HepG2 (cell line): ENCODE results near the gene OLR1. TPM values are rescaled to one million over a fixed set of nuclear protein-coding genes. Genes with fewer than 3 reads are reported as not detected.

Source experiments
- ATAC-seq: fragments of 200-7000 bp; cut with Tn5 transposase; 3 replicates; pipeline ENCODE4 v1.9.1; 2020; ENCODE audit warnings: mild to moderate bottlenecking, moderate library complexity
- BruUV-seq: library from RNA; stranded (reverse); fragments of 400-500 nt; replicated peaks from 2 replicates; lab custom pipeline; 2021; lab: Mats Ljungman, UMichigan
- CTCF ChIA-PET: fragments of 300-600 bp; formaldehyde crosslinking; extraction: SDS; loops from one replicate; lab custom pipeline; 2021; ENCODE audit warnings: low total read pairs, inconsistent platforms, low intra/inter-chr PET ratio; lab: Yijun Ruan, JAX
- POLR2A ChIA-PET: fragments of 350-600 bp; sonication (Branson Sonifier 250); formaldehyde crosslinking; loops from one replicate; lab custom pipeline; 2020; ENCODE audit warnings: antibody characterized with exemption, inconsistent platforms; lab: Yijun Ruan, JAX
- DNase-seq: peaks from one replicate; pipeline ENCODE4 v3.0.0-alpha.2; 2015; ENCODE audit warnings: low spot score
- FAIRE-seq: peaks from 3 replicates; lab custom pipeline; 2011; peaks lifted over from hg19 to GRCh38; lab: Jason Lieb, UNC
- H2AFZ ChIP-seq: one replicate; pipeline ENCODE4 v1.6.1; 2011; ENCODE audit warnings: low read length, inconsistent platforms
- H3K27ac ChIP-seq: fragments of 300-600 bp; 3 replicates; pipeline ENCODE4 v1.8.0; 2011; ENCODE audit warnings: mixed run types, mild to moderate bottlenecking, mixed read lengths, low read length, inconsistent platforms; ENCODE audit not compliant: insufficient read depth; ENCODE audit errors: extremely low read length
- H3K27me3 ChIP-seq, 2 experiments: fragments of 200-600 bp in 1 of 2; 2 replicates in 1 of 2; 3 replicates in 1 of 2; pipeline versions ENCODE4 v1.6.0 to v1.8.0; 2011; ENCODE audit warnings: low read length in 2 of 2, mild to moderate bottlenecking in 2 of 2, moderate library complexity in 2 of 2, inconsistent platforms in 1 of 2; ENCODE audit not compliant: insufficient read depth in 2 of 2, control insufficient read depth in 1 of 2
- H3K36me3 ChIP-seq, 2 experiments: fragments of 200-600 bp in 1 of 2; replicated peaks in 1 of 2; 2 replicates in 1 of 2; 3 replicates in 1 of 2; pipeline versions ENCODE4 v1.5.1 to v1.8.0; 2011; ENCODE audit warnings: low read length in 2 of 2, inconsistent platforms in 1 of 2; ENCODE audit not compliant: insufficient read depth in 2 of 2, control insufficient read depth in 1 of 2
- H3K4me1 ChIP-seq: 2 replicates; pipeline ENCODE4 v1.5.1; 2012; ENCODE audit warnings: low read length, inconsistent platforms; ENCODE audit not compliant: insufficient read depth
- H3K4me2 ChIP-seq: 2 replicates; pipeline ENCODE4 v1.6.0; 2011; ENCODE audit warnings: low read depth, low read length, inconsistent platforms
- H3K4me3 ChIP-seq, 3 experiments: fragments of 200-600 bp in 1 of 3; sonication (generic), shearing (Covaris generic) in 1 of 3; replicated peaks in 1 of 3; 2 replicates each; pipeline ENCODE4 v1.5.1; 2011 to 2016; ENCODE audit warnings: low read length in 3 of 3, inconsistent platforms in 2 of 3, low read depth in 2 of 3, mild to moderate bottlenecking in 2 of 3, control low read depth in 1 of 3, mixed read lengths in 1 of 3; ENCODE audit not compliant: insufficient read depth in 1 of 3
- H3K79me2 ChIP-seq: one replicate; pipeline ENCODE4 v1.6.1; 2011; ENCODE audit warnings: low read length, inconsistent platforms; ENCODE audit not compliant: insufficient read depth
- H3K9ac ChIP-seq: 2 replicates; pipeline ENCODE4 v1.6.0; 2011; ENCODE audit warnings: mild to moderate bottlenecking, low read depth, low read length, inconsistent platforms; ENCODE audit not compliant: insufficient read depth
- H3K9me3 ChIP-seq: 2 replicates; pipeline ENCODE4 v1.5.1; 2012; ENCODE audit warnings: mild to moderate bottlenecking, low read length
- H4K20me1 ChIP-seq: 2 replicates; pipeline ENCODE4 v1.6.0; 2011; ENCODE audit warnings: inconsistent platforms, mild to moderate bottlenecking, low read length, moderate library complexity; ENCODE audit not compliant: insufficient read depth
- ATAD3A ChIP-seq: sonication (generic); formaldehyde crosslinking; IDR thresholded peaks from 2 replicates; pipeline ENCODE4 v1.4.0; 2020; ENCODE audit warnings: missing genetic modification reagents
- CBFB ChIP-seq: sonication (generic); formaldehyde crosslinking; IDR thresholded peaks from 2 replicates; pipeline ENCODE4 v1.4.0; 2020; ENCODE audit warnings: missing genetic modification reagents
- FOXA1 ChIP-seq, 2 experiments: fragments of 450-650 bp in 1 of 2; sonication (generic) in 1 of 2; formaldehyde crosslinking in 1 of 2; IDR thresholded peaks; 2 replicates each; pipeline versions ENCODE4 v1.4.0 to v1.6.1; 2016 to 2020; ENCODE audit warnings: missing genetic modification reagents in 1 of 2
- IRF9 ChIP-seq: sonication (generic); formaldehyde crosslinking; IDR thresholded peaks from 2 replicates; pipeline ENCODE4 v1.8.0; 2022; ENCODE audit warnings: missing genetic modification reagents, mild to moderate bottlenecking, borderline replicate concordance
- KDM4B ChIP-seq: sonication (generic); formaldehyde crosslinking; IDR thresholded peaks from 2 replicates; pipeline ENCODE4 v1.4.0; 2020; ENCODE audit warnings: missing genetic modification reagents
- RARA ChIP-seq: IDR thresholded peaks from 2 replicates; pipeline ENCODE4 v1.6.1; 2016; ENCODE audit warnings: missing genetic modification reagents, missing compliant biosample characterization
- SRSF9 ChIP-seq: fragments of 200-400 bp; formaldehyde crosslinking; IDR thresholded peaks from 2 replicates; pipeline ENCODE4 v1.6.1; 2018; ENCODE audit warnings: borderline replicate concordance, mild to moderate bottlenecking, low read depth, low read length; ENCODE audit not compliant: insufficient read depth, poor library complexity, severe bottlenecking
- ZNF101 ChIP-seq: sonication (generic); formaldehyde crosslinking; IDR thresholded peaks from 2 replicates; pipeline ENCODE4 v1.4.0; 2020; ENCODE audit warnings: mild to moderate bottlenecking, low read depth, missing genetic modification reagents, borderline replicate concordance
- ZNF292 ChIP-seq: sonication (generic); formaldehyde crosslinking; IDR thresholded peaks from 2 replicates; pipeline ENCODE4 v1.8.1; 2022; ENCODE audit warnings: mild to moderate bottlenecking, low read depth, missing genetic modification reagents, borderline replicate concordance
- ZNF468 ChIP-seq: sonication (generic); formaldehyde crosslinking; IDR thresholded peaks from 2 replicates; pipeline ENCODE4 v1.8.0; 2022; ENCODE audit warnings: mild to moderate bottlenecking, moderate library complexity, missing genetic modification reagents
- ZNF619 ChIP-seq: sonication (generic); formaldehyde crosslinking; IDR thresholded peaks from 2 replicates; pipeline ENCODE4 v1.4.0; 2020; ENCODE audit warnings: mild to moderate bottlenecking, missing genetic modification reagents
- WGBS: methylation state at CpG from one replicate; pipeline ENCODE4 v1.1.6; 2017; ENCODE audit warnings: low lambda C conversion rate; 5-methylcytosine and 5-hydroxymethylcytosine counted together
- in situ Hi-C: cut with HindIII; loops from 2 replicates; pipeline ENCODE4 v1.10.0; 2017; ENCODE audit warnings: low pct_unique_long_range_greater_than_20kb; ENCODE audit not compliant: extremely low pct_ligation_motif_present
- intact Hi-C: fragments of 100-400 bp; cut with micrococcal nuclease; formaldehyde crosslinking; loops from one replicate; pipeline ENCODE4 v1.10.0; 2022; ENCODE audit not compliant: unreplicated experiment
- polyA plus RNA-seq, 8 experiments: library from polyadenylated mRNA; depleted of rRNA in 3 of 8; stranded (reverse) in 7 of 8; unstranded in 1 of 8; fragments of >200 nt; fragmentation: Illumina TruSeq in 4 of 8; extraction: Trizol in 4 of 8; gene quantifications; 2 replicates each; pipeline versions ENCODE4 v1.2.1 to v1.2.3, GENCODE V29; 2011 to 2016; ENCODE audit warnings: low read depth in 4 of 8, missing spikeins in 1 of 8, mixed read lengths in 1 of 8; ENCODE audit not compliant: insufficient read depth in 1 of 8
- total RNA-seq, 5 experiments: library from RNA; depleted of rRNA; stranded (reverse); fragments of >200 nt; fragmentation: Illumina TruSeq; extraction: Trizol; gene quantifications; 2 replicates each; pipeline ENCODE4 v1.2.3, GENCODE V29; 2016; ENCODE audit warnings: low read depth in 1 of 5
- TF ChIP-seq, protein P1 (sequence below): sonication (generic); formaldehyde crosslinking; IDR thresholded peaks from 2 replicates; pipeline ENCODE4 v1.4.0; 2020; ENCODE audit warnings: low read depth, mild to moderate bottlenecking, missing genetic modification reagents
- TF ChIP-seq, protein P2 (sequence below): sonication (generic); formaldehyde crosslinking; IDR thresholded peaks from 2 replicates; pipeline ENCODE4 v1.8.1; 2023; ENCODE audit warnings: mild to moderate bottlenecking, moderate library complexity, missing genetic modification reagents
- TF ChIP-seq, protein P3 (sequence below): sonication (generic); formaldehyde crosslinking; IDR thresholded peaks from 2 replicates; pipeline ENCODE4 v1.8.1; 2023; ENCODE audit warnings: mild to moderate bottlenecking, missing genetic modification reagents, borderline replicate concordance
- TF ChIP-seq, protein P4 (sequence below): sonication (generic); formaldehyde crosslinking; IDR thresholded peaks from 2 replicates; pipeline ENCODE4 v1.5.1; 2020; ENCODE audit warnings: mild to moderate bottlenecking, missing genetic modification reagents, moderate library complexity
- TF ChIP-seq, protein P5 (sequence below): sonication (generic); formaldehyde crosslinking; IDR thresholded peaks from 2 replicates; pipeline ENCODE4 v1.8.1; 2022; ENCODE audit warnings: low read depth, mild to moderate bottlenecking, missing genetic modification reagents

Gene OLR1
- total and polyA plus RNA-seq, 2 of the 13 experiments (the other 11 are each of a cell fraction or from before 2014, with no cell fraction given), result not detected

DNA sequence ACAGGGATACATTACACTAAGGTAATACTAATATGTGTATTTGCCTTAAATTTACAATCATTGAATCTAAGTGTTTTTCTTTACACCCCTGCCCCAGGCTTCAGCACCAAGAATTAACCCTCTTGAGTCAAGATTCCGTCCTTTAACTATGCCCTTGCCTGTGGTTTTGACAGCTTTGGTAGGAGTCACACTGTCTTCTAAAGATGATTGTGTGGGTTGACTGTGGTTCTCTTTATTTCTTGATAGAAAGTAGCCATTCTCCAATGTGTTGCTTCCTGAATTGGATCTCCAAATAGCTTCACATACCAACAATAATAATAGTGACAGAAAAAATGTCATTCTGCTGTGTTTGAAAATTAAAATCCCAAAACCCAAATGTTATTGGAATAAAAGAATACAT is 45.5 kb downstream of the OLR1 start:
- Histone ChIP-seq H3K4me1 (peaks cover 8% of the 10 kb centered on the region), H3K4me3 (no peak overlapping the region), H3K79me2 (no peaks in the 10 kb centered on the region), H3K9me3 (no peaks in the 10 kb centered on the region), H3K36me3 (no peaks in the 10 kb centered on the region), H3K9ac (no peak overlapping the region), H3K27me3 (peaks cover 0 to 11% of the 10 kb centered on the region in 2 experiments; a peak in 2 of 5 replicates), H3K4me2 (no peak overlapping the region), H2AFZ (no peak overlapping the region), H3K27ac (no peak overlapping the region), H4K20me1 (no peaks in the 10 kb centered on the region)
- FAIRE-seq (no peak), DNase-seq (no peak), ATAC-seq (no peak)
- ChIA-PET CTCF (no interaction called here), POLR2A (no interaction called here)
- WGBS, result 4% methylated on average over 1 of the region's 1 CpG
- in situ Hi-C loops (no loop called here), intact Hi-C loops (no loop called here)
- BruUV-seq, result no TSS peak
- TF ChIP-seq ZNF292 (CRISPR knock-in tag) (no peak), ATAD3A (no peak), CBFB (CRISPR knock-in tag) (no peak), KDM4B (no peak), ZNF101 (no peak), FOXA1 (IDR thresholded peaks at IDR 0.05) (no peak), FOXA1 (CRISPR knock-in tag; IDR thresholded peaks at IDR 0.05) (no peak), ZNF619 (no peak), ZNF468 (no peak), RARA (no peak), IRF9 (CRISPR knock-in tag) (no peak), SRSF9 (no peak)
- TF ChIP-seq, protein P1, sequence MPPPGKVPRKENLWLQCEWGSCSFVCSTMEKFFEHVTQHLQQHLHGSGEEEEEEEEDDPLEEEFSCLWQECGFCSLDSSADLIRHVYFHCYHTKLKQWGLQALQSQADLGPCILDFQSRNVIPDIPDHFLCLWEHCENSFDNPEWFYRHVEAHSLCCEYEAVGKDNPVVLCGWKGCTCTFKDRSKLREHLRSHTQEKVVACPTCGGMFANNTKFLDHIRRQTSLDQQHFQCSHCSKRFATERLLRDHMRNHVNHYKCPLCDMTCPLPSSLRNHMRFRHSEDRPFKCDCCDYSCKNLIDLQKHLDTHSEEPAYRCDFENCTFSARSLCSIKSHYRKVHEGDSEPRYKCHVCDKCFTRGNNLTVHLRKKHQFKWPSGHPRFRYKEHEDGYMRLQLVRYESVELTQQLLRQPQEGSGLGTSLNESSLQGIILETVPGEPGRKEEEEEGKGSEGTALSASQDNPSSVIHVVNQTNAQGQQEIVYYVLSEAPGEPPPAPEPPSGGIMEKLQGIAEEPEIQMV (CRISPR knock-in tag), result no peak
- TF ChIP-seq, protein P2, sequence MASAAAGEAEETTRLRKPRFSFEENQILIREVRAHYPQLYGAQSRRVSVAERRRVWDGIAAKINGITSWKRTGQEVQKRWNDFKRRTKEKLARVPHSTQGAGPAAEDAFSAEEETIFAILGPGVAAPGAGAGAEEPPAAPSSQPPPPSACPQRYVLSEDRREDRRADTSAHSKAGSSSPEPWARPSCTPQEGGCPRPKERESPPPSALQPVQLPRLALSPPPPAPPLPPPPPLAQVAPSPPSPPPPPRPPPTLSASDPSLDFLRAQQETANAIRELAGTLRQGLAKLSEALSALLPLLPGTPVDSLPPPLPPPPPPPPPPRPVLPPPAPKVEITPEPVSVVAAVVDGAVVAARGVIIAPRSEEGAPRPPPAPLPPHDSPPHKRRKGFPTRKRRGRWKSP (CRISPR knock-in tag), result no peak
- TF ChIP-seq, protein P3, sequence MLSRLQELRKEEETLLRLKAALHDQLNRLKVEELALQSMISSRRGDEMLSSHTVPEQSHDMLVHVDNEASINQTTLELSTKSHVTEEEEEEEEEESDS (CRISPR knock-in tag), result no peak
- TF ChIP-seq, protein P4, sequence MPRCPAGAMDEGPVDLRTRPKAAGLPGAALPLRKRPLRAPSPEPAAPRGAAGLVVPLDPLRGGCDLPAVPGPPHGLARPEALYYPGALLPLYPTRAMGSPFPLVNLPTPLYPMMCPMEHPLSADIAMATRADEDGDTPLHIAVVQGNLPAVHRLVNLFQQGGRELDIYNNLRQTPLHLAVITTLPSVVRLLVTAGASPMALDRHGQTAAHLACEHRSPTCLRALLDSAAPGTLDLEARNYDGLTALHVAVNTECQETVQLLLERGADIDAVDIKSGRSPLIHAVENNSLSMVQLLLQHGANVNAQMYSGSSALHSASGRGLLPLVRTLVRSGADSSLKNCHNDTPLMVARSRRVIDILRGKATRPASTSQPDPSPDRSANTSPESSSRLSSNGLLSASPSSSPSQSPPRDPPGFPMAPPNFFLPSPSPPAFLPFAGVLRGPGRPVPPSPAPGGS (CRISPR knock-in tag), result no peak
- TF ChIP-seq, protein P5, sequence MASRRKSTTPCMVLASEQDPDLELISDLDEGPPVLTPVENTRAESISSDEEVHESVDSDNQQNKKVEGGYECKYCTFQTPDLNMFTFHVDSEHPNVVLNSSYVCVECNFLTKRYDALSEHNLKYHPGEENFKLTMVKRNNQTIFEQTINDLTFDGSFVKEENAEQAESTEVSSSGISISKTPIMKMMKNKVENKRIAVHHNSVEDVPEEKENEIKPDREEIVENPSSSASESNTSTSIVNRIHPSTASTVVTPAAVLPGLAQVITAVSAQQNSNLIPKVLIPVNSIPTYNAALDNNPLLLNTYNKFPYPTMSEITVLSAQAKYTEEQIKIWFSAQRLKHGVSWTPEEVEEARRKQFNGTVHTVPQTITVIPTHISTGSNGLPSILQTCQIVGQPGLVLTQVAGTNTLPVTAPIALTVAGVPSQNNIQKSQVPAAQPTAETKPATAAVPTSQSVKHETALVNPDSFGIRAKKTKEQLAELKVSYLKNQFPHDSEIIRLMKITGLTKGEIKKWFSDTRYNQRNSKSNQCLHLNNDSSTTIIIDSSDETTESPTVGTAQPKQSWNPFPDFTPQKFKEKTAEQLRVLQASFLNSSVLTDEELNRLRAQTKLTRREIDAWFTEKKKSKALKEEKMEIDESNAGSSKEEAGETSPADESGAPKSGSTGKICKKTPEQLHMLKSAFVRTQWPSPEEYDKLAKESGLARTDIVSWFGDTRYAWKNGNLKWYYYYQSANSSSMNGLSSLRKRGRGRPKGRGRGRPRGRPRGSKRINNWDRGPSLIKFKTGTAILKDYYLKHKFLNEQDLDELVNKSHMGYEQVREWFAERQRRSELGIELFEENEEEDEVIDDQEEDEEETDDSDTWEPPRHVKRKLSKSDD (CRISPR knock-in tag), result no peak
